GM18873 (cell line): Measurements from ENCODE around the gene TSPAN14.
"Not testable (repeated sequence)": the region's sequence is repeated elsewhere in the genome, so short reads cannot be mapped to it uniquely, and the experiment has no call there.

Experiments
- ATAC-seq: cut with Tn5 transposase; IDR thresholded peaks from one replicate; pipeline ENCODE4 v1.9.1; 2021; ENCODE audit warnings: mild to moderate bottlenecking, moderate library complexity, moderate number of reproducible peaks; ENCODE audit not compliant: unreplicated experiment, low FRiP score

Gene TSPAN14

GRCh38 chr10:80518143-80518806, 64.2 kb downstream of the TSPAN14 start:
- no peak for ATAC-seq

- no peak for ATAC-seq
These were observed 64.8 kb downstream of the TSPAN14 start for GRCh38 chr10:80518807-80519360.

DNA sequence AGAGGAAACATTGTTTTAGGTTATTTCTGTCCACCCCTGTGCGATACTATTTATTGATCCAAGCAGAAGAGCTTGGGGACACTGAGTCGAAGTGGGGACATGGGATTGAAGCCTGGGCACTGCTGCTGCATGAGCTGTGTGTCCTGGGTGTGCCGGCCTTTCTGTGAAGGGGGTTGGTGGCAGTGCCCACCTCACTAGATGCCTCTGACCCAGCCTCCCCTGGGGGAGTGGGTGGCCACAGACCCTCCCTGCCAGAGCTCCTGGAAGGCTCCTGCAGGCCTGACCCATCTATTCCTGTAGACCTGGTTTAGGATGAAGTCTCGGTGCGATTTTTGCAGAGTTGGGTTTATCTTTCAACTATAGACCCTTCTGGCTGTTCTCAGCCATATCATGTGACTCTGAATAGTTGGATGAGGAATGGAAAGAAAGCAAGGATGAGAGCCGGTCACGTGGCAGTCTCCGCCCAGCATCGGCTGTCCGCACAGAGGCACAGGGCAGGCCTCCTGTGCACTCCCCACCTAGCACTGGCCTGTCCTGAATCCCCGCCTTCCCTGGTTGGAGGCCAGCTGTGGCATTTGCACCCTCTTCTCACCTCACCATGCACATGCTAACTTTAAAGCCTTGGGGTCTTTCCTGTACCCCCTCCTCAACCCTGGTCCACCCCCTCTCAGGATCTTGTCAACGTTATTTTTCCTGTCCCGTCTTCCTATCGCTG, 66.0 kb downstream of the TSPAN14 start:
- no peak for ATAC-seq

- ATAC-seq, result no peak
These were observed 66.8 kb downstream of the TSPAN14 start for GRCh38 chr10:80520661-80521470.

- no peak for ATAC-seq
These were observed 68.8 kb downstream of the TSPAN14 start for GRCh38 chr10:80522756-80523363.

- no peak for ATAC-seq
These were observed 69.7 kb downstream of the TSPAN14 start for GRCh38 chr10:80523773-80524172.

DNA sequence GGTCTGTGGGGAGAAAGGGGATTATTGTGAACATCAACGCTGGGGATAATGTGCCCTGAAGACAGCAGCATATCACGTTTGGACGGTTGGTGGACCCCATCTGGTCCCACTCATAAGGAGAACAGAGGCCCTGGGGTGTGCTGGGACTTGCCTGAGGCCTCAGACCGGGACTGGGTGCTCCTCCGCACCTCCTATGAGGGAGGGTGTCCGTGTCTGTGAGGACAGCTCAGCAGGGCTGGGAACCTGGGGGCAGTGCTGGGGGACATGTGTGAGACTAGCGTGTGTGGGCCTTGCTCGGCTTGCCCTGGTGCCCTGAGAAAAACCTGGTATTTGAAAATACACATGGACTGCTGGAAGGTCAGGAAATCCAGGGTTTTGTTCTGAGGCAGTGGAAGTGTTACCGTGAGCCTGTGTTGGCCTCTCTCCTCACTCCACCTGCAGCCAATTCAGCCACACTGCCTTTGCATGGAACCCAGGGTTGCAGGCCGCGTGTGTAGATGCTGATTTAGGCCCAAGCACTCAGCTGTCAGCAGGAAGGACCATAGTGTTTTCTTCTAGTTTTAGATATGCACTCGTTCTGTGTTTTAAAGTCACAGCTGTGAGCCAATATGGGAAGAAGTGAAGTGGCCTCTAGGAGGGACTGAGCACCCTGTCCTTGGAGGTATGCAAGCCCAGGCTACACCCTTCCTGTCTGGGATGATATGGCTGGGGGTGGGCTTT, 70.2 kb downstream of the TSPAN14 start:
- ATAC-seq, result no peak

- ATAC-seq, result no peak
These were observed 72.1 kb downstream of the TSPAN14 start for GRCh38 chr10:80526218-80526617.

GRCh38 chr10:80526742-80527141, 72.6 kb downstream of the TSPAN14 start:
- no peak for ATAC-seq

DNA sequence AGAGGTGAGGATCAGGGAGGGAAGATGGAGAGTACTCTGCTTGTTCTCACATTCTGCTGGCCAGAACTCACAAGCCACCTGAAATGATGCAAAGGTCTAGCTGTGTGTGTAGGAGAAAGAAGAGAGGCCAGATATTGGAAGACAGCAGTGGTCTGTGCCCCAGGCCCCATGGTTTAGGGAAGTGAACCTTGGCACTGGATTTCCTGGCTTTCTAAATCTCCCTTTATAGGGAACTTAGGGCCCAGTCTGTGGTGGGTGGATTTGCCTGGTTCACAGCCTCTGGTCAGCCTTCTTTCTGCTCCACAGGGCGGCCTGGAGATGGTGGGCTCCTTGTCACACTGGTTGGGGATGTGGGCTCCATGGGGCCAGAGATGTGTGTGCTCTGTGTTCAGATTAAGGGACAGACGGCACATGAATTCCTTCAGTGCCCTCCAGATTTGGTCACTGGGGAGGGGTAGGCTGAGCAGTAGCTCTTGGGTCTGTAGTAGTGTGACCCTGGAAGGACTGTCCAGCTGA, 74.1 kb downstream of the TSPAN14 start:
- ATAC-seq, result no peak

DNA sequence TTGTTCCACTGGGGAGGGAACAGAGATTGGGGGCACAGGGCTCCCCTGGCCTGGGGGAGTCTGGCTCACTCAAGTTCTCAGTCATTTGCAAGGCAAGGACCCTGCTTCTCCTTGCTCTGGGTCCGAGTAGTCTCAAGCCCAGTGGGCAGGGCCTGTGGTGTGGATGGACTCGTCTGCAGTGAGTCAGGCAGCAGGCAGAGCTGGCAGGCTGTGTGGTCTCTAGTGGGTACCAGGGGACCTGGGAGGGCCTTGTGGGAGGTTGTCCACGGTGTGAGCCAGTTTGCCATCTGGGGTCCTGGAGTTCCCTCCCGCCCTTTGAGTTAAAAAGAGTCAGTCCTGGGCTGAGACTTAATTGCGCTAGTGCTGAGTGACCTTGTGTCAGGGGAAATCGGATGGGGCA, 74.8 kb downstream of the TSPAN14 start:
- ATAC-seq, result no peak

GRCh38 chr10:80529604-80530003, 75.5 kb downstream of the TSPAN14 start:
- no peak for ATAC-seq

- peak; percentile 64 for ATAC-seq
These were observed 76.1 kb downstream of the TSPAN14 start for GRCh38 chr10:80530251-80530650.

GRCh38 chr10:80530816-80531215, 76.7 kb downstream of the TSPAN14 start:
- no peak for ATAC-seq

GRCh38 chr10:80532571-80532970, 78.5 kb downstream of the TSPAN14 start:
- no peak for ATAC-seq

- ATAC-seq, result not testable (repeated sequence)
These were observed 79.9 kb downstream of the TSPAN14 start for GRCh38 chr10:80534059-80534458.

GRCh38 chr10:80534646-80535045, 80.5 kb downstream of the TSPAN14 start:
- not testable (repeated sequence) for ATAC-seq

- ATAC-seq, result peak; percentile 80
These were observed 81.7 kb downstream of the TSPAN14 start for GRCh38 chr10:80535671-80536360.

- ATAC-seq, result no peak
These were observed 82.3 kb downstream of the TSPAN14 start for GRCh38 chr10:80536361-80536835.
